Activated CD8-positive, alpha-beta T cell treated with anti-CD3 and anti-CD28 coated beads for 36 hours (primary cell): ENCODE data around the gene ESPL1. TPM values are rescaled to one million over a fixed set of nuclear protein-coding genes. Genes with fewer than 3 reads are reported as not detected.
A peak's percentile ranks its signal among the peaks of the same experiment; 100 is the strongest.

ENCODE experiments used
- ATAC-seq: fragments of 200-7000 bp; cut with Tn5 transposase; one replicate; pipeline ENCODE4 v1.10.0; 2021; ENCODE audit warnings: mild to moderate bottlenecking, moderate library complexity
- CTCF ChIA-PET: fragments of 350-600 bp; sonication (Branson Sonifier 250); formaldehyde crosslinking; loops from one replicate; lab custom pipeline; 2021; ENCODE audit warnings: antibody characterized with exemption; lab: Charles Lee
- POLR2A ChIA-PET: fragments of 350-600 bp; sonication (Branson Sonifier 250); formaldehyde crosslinking; loops from one replicate; lab custom pipeline; 2021; ENCODE audit warnings: antibody characterized with exemption; lab: Charles Lee
- DNase-seq: peaks from one replicate; pipeline ENCODE4 v3.0.0-alpha.2; 2020
- H3K27ac Mint-ChIP-seq: one replicate; pipeline ENCODE4 v1.8.0; 2021; ENCODE audit warnings: mild to moderate bottlenecking, mixed read lengths
- H3K27me3 Mint-ChIP-seq: one replicate; pipeline ENCODE4 v1.8.0; 2021; ENCODE audit warnings: mixed read lengths
- H3K36me3 Mint-ChIP-seq: one replicate; pipeline ENCODE4 v1.8.0; 2021; ENCODE audit warnings: low read depth, mixed read lengths
- H3K4me1 Mint-ChIP-seq: one replicate; pipeline ENCODE4 v1.8.0; 2021; ENCODE audit warnings: low read depth, mixed read lengths
- H3K4me3 Mint-ChIP-seq: one replicate; pipeline ENCODE4 v1.8.0; 2021; ENCODE audit warnings: mild to moderate bottlenecking, moderate library complexity, mixed read lengths
- H3K9me3 Mint-ChIP-seq: one replicate; pipeline ENCODE4 v1.8.0; 2021; ENCODE audit warnings: mixed read lengths
- CTCF ChIP-seq: fragments of 200-600 bp; IDR thresholded peaks from one replicate; pipeline ENCODE4 v1.8.0; 2022; ENCODE audit warnings: antibody characterized with exemption, mild to moderate bottlenecking
- intact Hi-C: fragments of 100-400 bp; cut with micrococcal nuclease; formaldehyde crosslinking; loops from one replicate; pipeline ENCODE4 v1.10.0; 2022
- total RNA-seq, 2 experiments: library from RNA; stranded (reverse); gene quantifications; one replicate each; pipeline ENCODE4 v1.2.3, GENCODE V29; 2021

The ESPL1 gene
- total RNA-seq, 2 experiments from 2014 or later: 62.1 to 63.4 TPM

GRCh38 chr12:53302903-53303302 is 34.8 kb downstream of the ESPL1 start:
- DNase-seq (no peak), ATAC-seq (no peak)
- Mint-ChIP-seq H3K27me3 (no peaks in the 10 kb centered on the region), H3K36me3 (peaks cover 64% of the 10 kb centered on the region), H3K4me3 (peak overlapping the region; percentile 2), H3K27ac (peak overlapping the region; percentile 36), H3K9me3 (no peaks in the 10 kb centered on the region), H3K4me1 (peaks cover 44% of the 10 kb centered on the region)
- CTCF ChIA-PET: interaction anchor here (0.7 to 14.0 kb wide), 4 partner anchors 19 to 143 kb away, joined by 3 to 143 read pairs (median 3); partner anchors contain the start of gene AAAS
- no peak for TF ChIP-seq CTCF
- intact Hi-C loops: no loop called here
- POLR2A ChIA-PET: interaction anchor here (2.8 kb wide), 1 partner anchor 18 kb away, joined by 12 read pairs; the partner anchor contains the start of gene AAAS

- TF ChIP-seq CTCF: no peak
- no peak for DNase-seq
- peaks cover 13% of the 10 kb centered on the region for H3K4me1 Mint-ChIP-seq
- ChIA-PET POLR2A (interaction anchor here (1.0 kb wide), 1 partner anchor 17 kb away, joined by 3 read pairs; no protein-coding TSS in a partner anchor), CTCF (no interaction called here)
- no peaks in the 10 kb centered on the region for H3K9me3 Mint-ChIP-seq
- H3K27ac Mint-ChIP-seq: no peak overlapping the region
- peaks cover 47% of the 10 kb centered on the region for H3K36me3 Mint-ChIP-seq
- no peak for ATAC-seq
- intact Hi-C loops: no loop called here
- no peaks in the 10 kb centered on the region for H3K27me3 Mint-ChIP-seq
- no peak overlapping the region for H3K4me3 Mint-ChIP-seq
These were observed 38.7 kb downstream of the ESPL1 start for GRCh38 chr12:53306826-53307225.

GRCh38 chr12:53308276-53308675 is 40.2 kb downstream of the ESPL1 start:
- peaks cover 37% of the 10 kb centered on the region for H3K36me3 Mint-ChIP-seq
- ChIA-PET CTCF (interaction anchor here (0.7 to 4.9 kb wide), 5 partner anchors 13 to 242 kb away, joined by 3 to 39 read pairs (median 4); partner anchors contain the start of gene AAAS), POLR2A (interaction anchor here (0.9 to 1.3 kb wide), 3 partner anchors 9 to 637 kb away, joined by 3 to 4 read pairs (median 3); partner anchors contain the start of gene MYG1)
- ATAC-seq: no peak
- H3K4me3 Mint-ChIP-seq: no peak overlapping the region
- H3K9me3 Mint-ChIP-seq: no peaks in the 10 kb centered on the region
- intact Hi-C loops: no loop called here
- DNase-seq: no peak
- TF ChIP-seq CTCF: no peak
- H3K4me1 Mint-ChIP-seq: peaks cover 1% of the 10 kb centered on the region
- H3K27ac Mint-ChIP-seq: peak overlapping the region; percentile 35
- no peaks in the 10 kb centered on the region for H3K27me3 Mint-ChIP-seq

- POLR2A ChIA-PET: no interaction called here
- Mint-ChIP-seq H3K36me3 (peaks cover 30% of the 10 kb centered on the region), H3K27ac (no peak overlapping the region), H3K27me3 (no peaks in the 10 kb centered on the region), H3K9me3 (no peaks in the 10 kb centered on the region), H3K4me1 (peaks cover 5% of the 10 kb centered on the region), H3K4me3 (no peak overlapping the region)
- DNase-seq (no peak), ATAC-seq (no peak)
- CTCF ChIA-PET: interaction anchor here (1.2 to 1.5 kb wide), 2 partner anchors 7 to 9 kb away, joined by 6 to 7 read pairs; partner anchors contain the start of gene AAAS
- no peak for TF ChIP-seq CTCF
- intact Hi-C loops: no loop called here
These were observed 45.9 kb downstream of the ESPL1 start for GRCh38 chr12:53313996-53314395.
